Measurements from ENCODE around the gene SETD7.

The SETD7 gene

GRCh38 chr4:139556724-139557555 is 921 bp upstream of the SETD7 start:
- Histone ChIP-seq H3K4me3 (ENCODE audit: low read depth in 1 of 2, low read length in 2 of 2) (peak overlapping the region; percentile 65 to 88), H4K20me1 (ENCODE audit: insufficient read depth, low read length) (peaks cover 15% of the 10 kb centered on the region; the same call in 1 of the 2 replicates), H3K4me1 (ENCODE audit: insufficient read depth, low read length) (peaks cover 42% of the 10 kb centered on the region), H3K27ac (ENCODE audit: low read length) (peak overlapping the region; percentile 75), H2AFZ (ENCODE audit: low read depth, low read length) (peak overlapping the region; percentile 95), H3K9ac (ENCODE audit: low read depth, low read length) (peak overlapping the region; percentile 94), H3K36me3 (ENCODE audit: insufficient read depth, low read length) (no peaks in the 10 kb centered on the region; the same call in 1 of the 2 replicates), H3K27me3 (ENCODE audit: insufficient read depth, low read length, poor library complexity) (peaks cover 24% of the 10 kb centered on the region), H3K79me2 (ENCODE audit: insufficient read depth, low read length) (peaks cover 40% of the 10 kb centered on the region), H3K9me3 (ENCODE audit: insufficient read depth, low read length, severe bottlenecking) (no peaks in the 10 kb centered on the region), H3K4me2 (ENCODE audit: insufficient read depth, low read length) (peak overlapping the region; percentile 97)
- DNase-seq (peak; percentile 73), ATAC-seq (ENCODE audit: insufficient read depth, low read depth) (peak; percentile 50)
- peak; percentile 29 for TF ChIP-seq CTCF (IDR thresholded peaks at IDR 0.05; ENCODE audit: borderline replicate concordance, extremely low read depth, low read length, poor library complexity, severe bottlenecking)
- peak; percentile 92 for TF ChIP-seq EZH2 (IDR thresholded peaks at IDR 0.05; ENCODE audit: borderline replicate concordance, low read depth, low read length, severe bottlenecking)

- Histone ChIP-seq H3K79me2 (ENCODE audit: insufficient read depth, low read length) (peaks cover 49% of the 10 kb centered on the region), H3K27me3 (ENCODE audit: insufficient read depth, low read length, poor library complexity) (peaks cover 24% of the 10 kb centered on the region), H4K20me1 (ENCODE audit: insufficient read depth, low read length) (peaks cover 24% of the 10 kb centered on the region; the same call in 1 of the 2 replicates), H3K4me2 (ENCODE audit: insufficient read depth, low read length) (peak overlapping the region; percentile 97), H3K27ac (ENCODE audit: low read length) (peak overlapping the region; percentile 75), H2AFZ (ENCODE audit: low read depth, low read length) (peak overlapping the region; percentile 95), H3K9ac (ENCODE audit: low read depth, low read length) (peak overlapping the region; percentile 94), H3K4me3 (ENCODE audit: low read depth in 1 of 2, low read length in 2 of 2) (peak overlapping the region; percentile 65 to 88), H3K36me3 (ENCODE audit: insufficient read depth, low read length) (no peaks in the 10 kb centered on the region; the same call in 1 of the 2 replicates), H3K4me1 (ENCODE audit: insufficient read depth, low read length) (peaks cover 38% of the 10 kb centered on the region), H3K9me3 (ENCODE audit: insufficient read depth, low read length, severe bottlenecking) (no peaks in the 10 kb centered on the region)
- TF ChIP-seq CTCF (IDR thresholded peaks at IDR 0.05; ENCODE audit: borderline replicate concordance, extremely low read depth, low read length, poor library complexity, severe bottlenecking) (no peak), EZH2 (IDR thresholded peaks at IDR 0.05; ENCODE audit: borderline replicate concordance, low read depth, low read length, severe bottlenecking) (no peak)
- no peak for DNase-seq
- peak; percentile 1; the same call in 1 of the 3 replicates for ATAC-seq (ENCODE audit: insufficient read depth, low read depth)
These were observed 331 bp downstream of the SETD7 start for GRCh38 chr4:139555705-139556070.

GRCh38 chr4:139554893-139555704 is 920 bp downstream of the SETD7 start:
- DNase-seq (peak; percentile 90), ATAC-seq (ENCODE audit: insufficient read depth, low read depth) (peak; percentile 72)
- peaks cover 55% of the 10 kb centered on the region for H3K79me2 ChIP-seq (ENCODE audit: insufficient read depth, low read length)
- TF ChIP-seq EZH2 (IDR thresholded peaks at IDR 0.05; ENCODE audit: borderline replicate concordance, low read depth, low read length, severe bottlenecking) (no peak), CTCF (IDR thresholded peaks at IDR 0.05; ENCODE audit: borderline replicate concordance, extremely low read depth, low read length, poor library complexity, severe bottlenecking) (no peak)
- H2AFZ ChIP-seq (ENCODE audit: low read depth, low read length) = peak overlapping the region; percentile 95
- peak overlapping the region; percentile 94 for H3K9ac ChIP-seq (ENCODE audit: low read depth, low read length)
- peaks cover 24% of the 10 kb centered on the region for H3K27me3 ChIP-seq (ENCODE audit: insufficient read depth, low read length, poor library complexity)
- H3K27ac ChIP-seq (ENCODE audit: low read length) = peak overlapping the region; percentile 75
- H3K4me1 ChIP-seq (ENCODE audit: insufficient read depth, low read length) = peaks cover 34% of the 10 kb centered on the region
- peak overlapping the region; percentile 65 to 88 for H3K4me3 ChIP-seq (ENCODE audit: low read depth in 1 of 2, low read length in 2 of 2)
- H4K20me1 ChIP-seq (ENCODE audit: insufficient read depth, low read length) = peaks cover 27% of the 10 kb centered on the region; the same call in 1 of the 2 replicates
- H3K9me3 ChIP-seq (ENCODE audit: insufficient read depth, low read length, severe bottlenecking) = no peaks in the 10 kb centered on the region
- H3K36me3 ChIP-seq (ENCODE audit: insufficient read depth, low read length) = no peaks in the 10 kb centered on the region; the same call in 1 of the 2 replicates
- H3K4me2 ChIP-seq (ENCODE audit: insufficient read depth, low read length) = peak overlapping the region; percentile 97
